GM18519 (cell line): Measurements from ENCODE around the gene TESK2.
"Not testable (repeated sequence)": the region's sequence is repeated elsewhere in the genome, so short reads cannot be mapped to it uniquely, and the experiment has no call there.

ENCODE experiments used
- ATAC-seq: cut with Tn5 transposase; IDR thresholded peaks from one replicate; pipeline ENCODE4 v1.9.1; 2021; ENCODE audit warnings: mild to moderate bottlenecking, moderate library complexity; ENCODE audit not compliant: unreplicated experiment, low FRiP score

Gene TESK2

GRCh38 chr1:45510972-45511527 is 20.1 kb upstream of the TESK2 start:
- no peak for ATAC-seq

- ATAC-seq = no peak
Measured at GRCh38 chr1:45510036-45510971, 19.3 kb upstream of the TESK2 start.

GRCh38 chr1:45508295-45509151 is 17.6 kb upstream of the TESK2 start:
- no peak for ATAC-seq

- no peak for ATAC-seq
Measured at GRCh38 chr1:45507893-45508292, 16.9 kb upstream of the TESK2 start.

GRCh38 chr1:45507195-45507594 is 16.2 kb upstream of the TESK2 start:
- no peak for ATAC-seq

GRCh38 chr1:45503462-45504360 is 12.7 kb upstream of the TESK2 start:
- ATAC-seq = no peak

GRCh38 chr1:45501505-45501859 is 10.5 kb upstream of the TESK2 start:
- no peak for ATAC-seq

- ATAC-seq = no peak
Measured at GRCh38 chr1:45499415-45499769, 8.4 kb upstream of the TESK2 start.

GRCh38 chr1:45498279-45498678 is 7.3 kb upstream of the TESK2 start:
- ATAC-seq = no peak

- ATAC-seq = no peak
Measured at GRCh38 chr1:45493116-45493697, 2.2 kb upstream of the TESK2 start.

- ATAC-seq = no peak
Measured at GRCh38 chr1:45492691-45493090, 1.7 kb upstream of the TESK2 start.

GRCh38 chr1:45491487-45492260 is 711 bp upstream of the TESK2 start:
- no peak for ATAC-seq

GRCh38 chr1:45490121-45490625 is 790 bp downstream of the TESK2 start:
- ATAC-seq = no peak

- not testable (repeated sequence) for ATAC-seq
Measured at GRCh38 chr1:45489379-45489778, 1.6 kb downstream of the TESK2 start.

- ATAC-seq = no peak
Measured at GRCh38 chr1:45488666-45489377, 2.1 kb downstream of the TESK2 start.

- no peak for ATAC-seq
Measured at GRCh38 chr1:45485949-45486348, 5.0 kb downstream of the TESK2 start.

GRCh38 chr1:45479039-45479748 is 11.8 kb downstream of the TESK2 start:
- no peak for ATAC-seq
